ENCODE results near the gene GNAT1. TPM values are rescaled to one million over a fixed set of nuclear protein-coding genes. Genes with fewer than 3 reads are reported as not detected.
A peak's percentile ranks its signal among the peaks of the same experiment; 100 is the strongest.

The GNAT1 gene
- total and polyA plus RNA-seq, 2 of the 13 experiments (the other 11 are each of a cell fraction or from before 2014, with no cell fraction given), result 0.15 TPM; not detected in 1

- Histone ChIP-seq H3K4me2 (ENCODE audit: low read depth, low read length) (no peak overlapping the region), H3K9ac (ENCODE audit: insufficient read depth, low read depth, low read length) (no peak overlapping the region), H3K4me1 (ENCODE audit: insufficient read depth, low read length) (peaks cover 97% of the 10 kb centered on the region), H4K20me1 (ENCODE audit: insufficient read depth, low read length) (no peaks in the 10 kb centered on the region), H3K9me3 (ENCODE audit: low read length) (no peaks in the 10 kb centered on the region), H3K27ac (ENCODE audit: extremely low read length, insufficient read depth, low read length) (peak overlapping the region; percentile 66), H3K36me3 (replicated peaks in 1 of 2; ENCODE audit: control insufficient read depth in 1 of 2, insufficient read depth in 2 of 2, low read length in 2 of 2) (peaks cover 0 to 3% of the 10 kb centered on the region in 2 experiments; a peak in 1 of 5 replicates), H3K4me3 (replicated peaks in 1 of 3; ENCODE audit: insufficient read depth in 1 of 3, low read depth in 2 of 3, low read length in 3 of 3) (no peak overlapping the region), H3K27me3 (ENCODE audit: control insufficient read depth in 1 of 2, insufficient read depth in 2 of 2, low read length in 2 of 2) (no peaks in the 10 kb centered on the region), H2AFZ (ENCODE audit: low read length) (no peak overlapping the region), H3K79me2 (ENCODE audit: insufficient read depth, low read length) (peaks cover 2% of the 10 kb centered on the region)
- FAIRE-seq (no peak), ATAC-seq (no peak), DNase-seq (ENCODE audit: low spot score) (no peak)
- no TSS peak for BruUV-seq (replicated peaks)
- in situ Hi-C loops (cut with HindIII; ENCODE audit: extremely low pct_ligation_motif_present, low pct_unique_long_range_greater_than_20kb) (no loop called here), intact Hi-C loops (cut with micrococcal nuclease; ENCODE audit: unreplicated experiment) (no loop called here)
- TF ChIP-seq NR2F6 (IDR thresholded peaks at IDR 0.05) (peak; percentile 9; the same call in 1 of the 2 replicates), NR2F6 (CRISPR knock-in tag; IDR thresholded peaks at IDR 0.05) (no peak), PATZ1 (CRISPR knock-in tag; IDR thresholded peaks at IDR 0.05) (no peak), FOXK2 (IDR thresholded peaks at IDR 0.05) (no peak), HNRNPK (IDR thresholded peaks at IDR 0.05; ENCODE audit: low read depth, low read length, poor library complexity, severe bottlenecking) (no peak)
- POLR2A ChIA-PET, result interaction anchor here (2.8 kb wide), 1 partner anchor 18 kb away, joined by 23 read pairs; no protein-coding TSS in a partner anchor
- CTCF ChIA-PET (ENCODE audit: low intra/inter-chr PET ratio, low total read pairs), result no interaction called here
- 86% methylated on average over 2 of the region's 6 CpGs for WGBS (ENCODE audit: low lambda C conversion rate)
These were observed 22.6 kb upstream of the GNAT1 start for GRCh38 chr3:50168791-50169190.

- peaks cover 3 to 9% of the 10 kb centered on the region in 2 experiments; a peak in 3 of 5 replicates for H3K36me3 ChIP-seq (replicated peaks in 1 of 2; ENCODE audit: control insufficient read depth in 1 of 2, insufficient read depth in 2 of 2, low read length in 2 of 2)
These were observed 22.1 kb upstream of the GNAT1 start for GRCh38 chr3:50169232-50169832.

More at GRCh38 chr3:50169232-50169832, 22.1 kb upstream of the GNAT1 start:
- BruUV-seq (replicated peaks), result no TSS peak
- Histone ChIP-seq H3K4me1 (ENCODE audit: insufficient read depth, low read length) (peaks cover 92% of the 10 kb centered on the region), H3K4me3 (replicated peaks in 1 of 3; ENCODE audit: insufficient read depth in 1 of 3, low read depth in 2 of 3, low read length in 3 of 3) (no peak overlapping the region), H3K79me2 (ENCODE audit: insufficient read depth, low read length) (peaks cover 2% of the 10 kb centered on the region), H3K9me3 (ENCODE audit: low read length) (no peaks in the 10 kb centered on the region), H4K20me1 (ENCODE audit: insufficient read depth, low read length) (no peaks in the 10 kb centered on the region), H2AFZ (ENCODE audit: low read length) (no peak overlapping the region), H3K27ac (ENCODE audit: extremely low read length, insufficient read depth, low read length) (no peak overlapping the region), H3K4me2 (ENCODE audit: low read depth, low read length) (0 out of 2 replicates have a peak overlapping the region, but pooled peaks have one; percentile 21), H3K27me3 (ENCODE audit: control insufficient read depth in 1 of 2, insufficient read depth in 2 of 2, low read length in 2 of 2) (no peaks in the 10 kb centered on the region), H3K9ac (ENCODE audit: insufficient read depth, low read depth, low read length) (peak overlapping the region; percentile 25; the same call in 1 of the 2 replicates)
- WGBS (ENCODE audit: low lambda C conversion rate), result 86% methylated on average over 4 of the region's 11 CpGs
- DNase-seq (ENCODE audit: low spot score), result no peak
- no peak for FAIRE-seq
- in situ Hi-C loops (cut with HindIII; ENCODE audit: extremely low pct_ligation_motif_present, low pct_unique_long_range_greater_than_20kb), result no loop called here
- ATAC-seq, result no peak
- intact Hi-C loops (cut with micrococcal nuclease; ENCODE audit: unreplicated experiment), result no loop called here
- TF ChIP-seq HNRNPL (IDR thresholded peaks at IDR 0.05; ENCODE audit: low read depth, low read length) (peak; percentile 81), KDM5A (IDR thresholded peaks at IDR 0.05; ENCODE audit: borderline replicate concordance, low read length) (no peak)
- ChIA-PET POLR2A (interaction anchor here (0.8 to 3.5 kb wide), 8 partner anchors 18 to 168 kb away, joined by 3 to 23 read pairs (median 3); partner anchors contain the start of gene GNAI2), CTCF (ENCODE audit: low intra/inter-chr PET ratio, low total read pairs) (no interaction called here)

Measured in HepG2 (cell line).